Fibroblast of pulmonary artery (primary cell): ENCODE results near the gene IL2RA.
"Not testable (repeated sequence)": the region's sequence is repeated elsewhere in the genome, so short reads cannot be mapped to it uniquely, and the experiment has no call there.

ENCODE experiments used
- DNase-seq: peaks from one replicate; pipeline ENCODE4 v3.0.0-alpha.2; 2010; ENCODE audit warnings: low read depth
- H3K4me3 ChIP-seq: replicated peaks from 2 replicates; pipeline ENCODE4 v1.5.1; 2011; ENCODE audit warnings: low read depth, mild to moderate bottlenecking, control low read depth, low read length, moderate library complexity
- TF ChIP-seq, protein P1 (sequence below): IDR thresholded peaks from 2 replicates; pipeline ENCODE4 v1.5.1; 2011; ENCODE audit warnings: mild to moderate bottlenecking, control low read depth, low read length, inconsistent platforms; ENCODE audit errors: missing control alignments

The IL2RA gene

DNA sequence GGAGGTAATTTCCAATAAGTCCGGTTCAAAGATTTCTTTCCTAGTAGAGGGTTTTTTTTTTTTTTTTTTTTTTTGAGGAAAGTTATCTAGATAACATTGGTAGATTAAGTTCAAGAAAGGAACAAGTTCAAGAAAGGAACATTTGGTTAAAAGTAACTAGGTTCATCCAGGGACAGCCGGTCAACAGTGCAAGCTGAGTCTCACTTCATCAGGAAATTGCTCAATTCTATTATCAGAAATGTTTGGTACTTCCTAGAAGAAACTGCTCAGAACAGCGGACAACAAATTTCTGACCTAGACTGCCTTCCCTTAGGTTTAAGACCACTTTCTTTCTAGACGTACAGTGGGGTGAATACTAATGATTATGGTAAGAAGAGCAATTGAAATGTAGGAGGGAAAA lies 3.7 kb upstream of the IL2RA start:
- no peak overlapping the region for H3K4me3 ChIP-seq
- TF ChIP-seq, protein P1, sequence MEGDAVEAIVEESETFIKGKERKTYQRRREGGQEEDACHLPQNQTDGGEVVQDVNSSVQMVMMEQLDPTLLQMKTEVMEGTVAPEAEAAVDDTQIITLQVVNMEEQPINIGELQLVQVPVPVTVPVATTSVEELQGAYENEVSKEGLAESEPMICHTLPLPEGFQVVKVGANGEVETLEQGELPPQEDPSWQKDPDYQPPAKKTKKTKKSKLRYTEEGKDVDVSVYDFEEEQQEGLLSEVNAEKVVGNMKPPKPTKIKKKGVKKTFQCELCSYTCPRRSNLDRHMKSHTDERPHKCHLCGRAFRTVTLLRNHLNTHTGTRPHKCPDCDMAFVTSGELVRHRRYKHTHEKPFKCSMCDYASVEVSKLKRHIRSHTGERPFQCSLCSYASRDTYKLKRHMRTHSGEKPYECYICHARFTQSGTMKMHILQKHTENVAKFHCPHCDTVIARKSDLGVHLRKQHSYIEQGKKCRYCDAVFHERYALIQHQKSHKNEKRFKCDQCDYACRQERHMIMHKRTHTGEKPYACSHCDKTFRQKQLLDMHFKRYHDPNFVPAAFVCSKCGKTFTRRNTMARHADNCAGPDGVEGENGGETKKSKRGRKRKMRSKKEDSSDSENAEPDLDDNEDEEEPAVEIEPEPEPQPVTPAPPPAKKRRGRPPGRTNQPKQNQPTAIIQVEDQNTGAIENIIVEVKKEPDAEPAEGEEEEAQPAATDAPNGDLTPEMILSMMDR: no peak
- DNase-seq: peak; percentile 72

DNA sequence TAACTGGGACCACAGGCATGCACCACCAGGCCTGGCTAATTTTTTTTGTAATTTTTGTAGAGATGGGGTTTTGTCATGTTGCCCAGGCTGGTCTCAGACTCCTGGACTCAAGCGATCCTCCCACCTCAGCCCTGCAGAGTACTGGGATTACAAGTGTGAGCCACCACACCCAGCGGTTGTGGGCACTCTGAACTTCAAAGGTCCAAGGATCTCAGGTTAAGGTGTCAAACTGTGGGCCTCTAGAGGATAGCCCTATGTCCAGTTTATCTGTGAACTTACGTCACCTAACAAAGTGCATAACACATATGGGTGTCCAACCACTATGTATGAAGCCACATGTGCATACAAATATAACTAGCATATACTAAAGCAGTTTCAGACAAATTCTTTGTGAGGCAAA lies 3.2 kb upstream of the IL2RA start:
- H3K4me3 ChIP-seq: no peak overlapping the region
- no peak for DNase-seq
- TF ChIP-seq, protein P1: no peak

DNA sequence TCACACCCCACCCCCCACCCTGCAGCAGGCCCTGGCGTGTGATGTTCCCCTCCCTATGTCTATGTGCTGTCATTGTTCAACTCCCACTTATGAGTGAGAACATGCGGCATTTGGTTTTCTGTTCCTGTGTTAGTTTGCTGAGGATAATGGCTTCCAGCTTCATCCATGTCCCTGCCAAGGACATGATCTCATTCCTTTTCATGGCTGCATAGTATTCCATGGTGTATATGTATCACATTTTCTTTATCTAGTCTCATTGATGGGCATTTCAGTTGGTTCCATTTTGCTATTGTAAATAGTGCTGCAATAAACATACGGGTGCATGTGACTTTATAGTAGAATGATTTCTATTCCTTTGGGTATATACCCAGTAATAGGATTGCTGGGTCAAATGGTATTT lies 2.6 kb upstream of the IL2RA start:
- not testable (repeated sequence) for H3K4me3 ChIP-seq, DNase-seq

DNA sequence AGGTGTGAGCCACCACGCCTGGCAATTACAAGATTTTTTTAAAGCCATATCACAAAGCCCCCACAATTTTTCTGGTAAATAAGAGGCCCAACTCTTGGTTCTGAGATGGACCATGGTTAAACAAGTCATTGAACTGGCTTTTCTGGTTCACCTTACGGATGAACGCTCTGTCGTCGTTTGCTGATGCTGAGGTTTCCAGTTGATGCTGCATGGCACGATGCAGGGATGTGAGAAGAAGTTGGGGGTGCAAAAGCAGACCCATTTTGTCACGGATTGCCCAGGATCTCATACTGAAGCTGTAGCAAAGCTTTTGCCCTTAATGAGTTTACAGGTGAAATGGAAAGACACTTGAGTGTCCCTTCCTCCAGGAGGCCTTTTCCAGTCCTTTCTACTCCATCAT lies 2.0 kb upstream of the IL2RA start:
- DNase-seq: no peak
- no peak overlapping the region for H3K4me3 ChIP-seq
- TF ChIP-seq, protein P1: no peak

DNA sequence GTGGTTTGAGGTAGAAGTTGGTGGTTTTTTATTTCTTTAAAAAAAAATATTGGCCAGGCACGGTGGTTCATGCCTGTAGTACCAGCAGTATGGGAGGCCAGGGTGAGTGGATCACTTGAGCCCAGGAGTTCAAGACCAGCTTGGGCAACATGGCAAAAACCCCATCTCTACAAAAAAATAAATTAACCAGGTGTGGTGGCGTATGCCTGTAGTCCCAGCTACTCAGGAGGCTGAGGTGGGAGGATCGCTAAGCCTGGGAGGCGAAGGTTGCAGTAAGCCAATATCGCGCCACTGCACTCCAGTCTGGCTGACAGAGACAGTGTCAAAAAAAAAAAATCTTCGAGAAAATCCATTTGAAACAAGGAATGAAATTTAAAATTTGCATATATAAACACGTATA lies 1.1 kb downstream of the IL2RA start:
- TF ChIP-seq, protein P1: no peak
- H3K4me3 ChIP-seq: no peak overlapping the region
- no peak for DNase-seq

DNA sequence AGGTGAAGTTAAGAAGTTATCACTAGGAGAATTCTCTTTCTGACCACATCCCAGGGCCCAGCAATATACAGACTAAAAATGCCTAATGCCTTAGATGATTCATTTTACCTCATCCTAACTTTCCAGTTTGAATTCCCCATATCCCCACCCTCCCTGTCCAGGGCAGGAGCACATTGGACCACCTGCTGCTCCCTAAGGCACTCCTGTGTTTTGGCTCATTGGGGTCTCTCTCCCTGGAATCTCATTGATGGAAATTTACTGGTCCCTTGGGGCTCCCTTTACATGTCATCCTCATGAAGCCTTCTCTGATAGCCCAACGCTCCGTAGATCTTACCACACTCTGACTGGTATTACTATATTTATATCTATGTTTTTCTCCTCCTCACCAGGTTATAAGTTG lies 2.7 kb downstream of the IL2RA start:
- DNase-seq: no peak
- H3K4me3 ChIP-seq: no peak overlapping the region
- TF ChIP-seq, protein P1: no peak

DNA sequence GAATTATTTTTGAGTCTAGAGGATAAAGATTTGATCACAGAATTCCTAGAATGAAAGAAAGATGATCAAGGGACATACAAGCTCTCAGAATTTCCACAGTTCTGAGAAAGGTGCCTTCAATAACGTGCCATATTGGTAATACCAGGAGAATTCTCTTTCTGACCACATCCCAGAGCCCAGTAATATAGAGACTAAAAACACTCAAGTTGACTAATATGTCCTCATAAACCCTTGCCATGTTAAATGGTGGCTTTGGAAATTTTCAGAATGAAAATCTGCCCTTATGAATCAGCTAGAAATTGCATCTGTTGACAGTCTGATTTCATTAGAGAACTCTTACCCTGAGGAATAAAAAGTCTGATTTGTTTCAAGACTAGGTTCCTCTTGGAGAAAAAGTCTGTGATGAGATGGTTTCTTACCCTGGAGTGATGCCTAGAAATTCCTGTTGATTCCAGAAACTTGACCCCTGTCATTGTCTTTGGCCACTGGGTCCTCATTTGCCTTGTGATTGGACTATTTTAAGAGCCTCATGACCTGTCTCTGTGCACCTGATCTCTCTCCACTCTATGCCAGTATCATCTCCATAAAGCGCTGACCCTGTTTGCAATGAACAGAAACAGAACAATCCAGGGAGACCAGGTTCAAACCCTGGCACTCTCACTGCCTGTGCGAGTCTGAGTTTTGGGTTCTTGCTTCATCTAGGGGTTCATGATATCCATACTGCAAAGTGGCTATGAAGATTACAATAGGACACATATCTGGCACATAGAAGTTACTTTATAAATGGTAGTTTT lies 3.3 kb downstream of the IL2RA start:
- no peak for DNase-seq
- TF ChIP-seq, protein P1: no peak
- no peak overlapping the region for H3K4me3 ChIP-seq
